IMR-90 (cell line): ENCODE results near the gene TPD52L2. TPM values are rescaled to one million over a fixed set of nuclear protein-coding genes. Genes with fewer than 3 reads are reported as not detected.
"Not testable (repeated sequence)": the region's sequence is repeated elsewhere in the genome, so short reads cannot be mapped to it uniquely, and the experiment has no call there.

Source experiments
- ATAC-seq: fragments of 200-7000 bp; cut with Tn5 transposase; 2 replicates; pipeline ENCODE4 v1.9.1; 2020; ENCODE audit warnings: low read depth, mild to moderate bottlenecking, moderate library complexity
- BruUV-seq: library from RNA; stranded (reverse); fragments of 400-500 nt; replicated peaks from 2 replicates; lab custom pipeline; 2021; lab: Mats Ljungman, UMichigan
- CTCF ChIA-PET: fragments of 300-600 bp; formaldehyde crosslinking; extraction: SDS; loops from one replicate; lab custom pipeline; 2021; ENCODE audit warnings: antibody characterized with exemption; lab: Yijun Ruan, JAX
- POLR2A ChIA-PET: fragments of 300-600 bp; sonication (Branson Sonifier 250); formaldehyde crosslinking; loops from one replicate; lab custom pipeline; 2022; ENCODE audit warnings: antibody characterized with exemption; ENCODE audit not compliant: unreplicated experiment; lab: Charles Lee
- DNase-seq: peaks from one replicate; pipeline ENCODE4 v3.0.0; 2013
- H2AFZ ChIP-seq: replicated peaks from 2 replicates; pipeline ENCODE3; 2013; ENCODE audit warnings: low read length, mild to moderate bottlenecking; ENCODE audit not compliant: poor library complexity
- H2AK5ac ChIP-seq: 2 replicates; pipeline ENCODE4 v1.6.1; 2013; ENCODE audit warnings: low read depth, low read length, inconsistent platforms
- H2AK9ac ChIP-seq: replicated peaks from 2 replicates; pipeline ENCODE3; 2013; ENCODE audit warnings: mild to moderate bottlenecking, low read depth, low read length, moderate library complexity; ENCODE audit not compliant: poor library complexity
- H2BK120ac ChIP-seq: 2 replicates; pipeline ENCODE4 v1.6.1; 2013; ENCODE audit warnings: low read depth, low read length, inconsistent platforms
- H2BK15ac ChIP-seq: 3 replicates; pipeline ENCODE4 v1.6.1; 2013; ENCODE audit warnings: low read depth, low read length, inconsistent platforms
- H2BK20ac ChIP-seq: 2 replicates; pipeline ENCODE4 v1.6.1; 2013; ENCODE audit warnings: low read depth, mild to moderate bottlenecking, inconsistent platforms, low read length, moderate library complexity
- H2BK5ac ChIP-seq: 2 replicates; pipeline ENCODE4 v1.6.1; 2013; ENCODE audit warnings: mild to moderate bottlenecking, low read depth, low read length, inconsistent platforms; ENCODE audit not compliant: poor library complexity, severe bottlenecking
- H3K14ac ChIP-seq: replicated peaks from 2 replicates; pipeline ENCODE4 v1.6.1; 2013; ENCODE audit warnings: low read depth, low read length, inconsistent platforms
- H3K18ac ChIP-seq: 2 replicates; pipeline ENCODE4 v1.6.1; 2013; ENCODE audit warnings: low read depth, low read length, control low read depth
- H3K23ac ChIP-seq: 2 replicates; pipeline ENCODE4 v1.6.1; 2013; ENCODE audit warnings: low read depth, low read length, inconsistent platforms
- H3K27ac ChIP-seq: 2 replicates; pipeline ENCODE4 v1.5.1; 2013; ENCODE audit warnings: mild to moderate bottlenecking, control low read depth, low read length; ENCODE audit not compliant: insufficient read depth
- H3K27me3 ChIP-seq: 2 replicates; pipeline ENCODE4 v1.6.1; 2013; ENCODE audit warnings: low read length; ENCODE audit not compliant: control insufficient read depth, insufficient read depth
- H3K36me3 ChIP-seq: 2 replicates; pipeline ENCODE4 v1.6.1; 2013; ENCODE audit warnings: low read length, mixed read lengths; ENCODE audit not compliant: control insufficient read depth, insufficient read depth
- H3K4ac ChIP-seq: 2 replicates; pipeline ENCODE4 v1.6.1; 2013; ENCODE audit warnings: low read depth, low read length, inconsistent platforms
- H3K4me1 ChIP-seq: 2 replicates; pipeline ENCODE4 v1.6.1; 2013; ENCODE audit warnings: low read length, mixed read lengths; ENCODE audit not compliant: control insufficient read depth, insufficient read depth
- H3K4me2 ChIP-seq: 2 replicates; pipeline ENCODE4 v1.6.1; 2013; ENCODE audit warnings: low read depth, mild to moderate bottlenecking, control low read depth, low read length, moderate library complexity
- H3K4me3 ChIP-seq: 2 replicates; pipeline ENCODE4 v1.5.1; 2013; ENCODE audit warnings: low read depth, mild to moderate bottlenecking, control low read depth, low read length, moderate library complexity; ENCODE audit not compliant: insufficient read depth
- H3K56ac ChIP-seq: 2 replicates; pipeline ENCODE4 v1.6.1; 2013; ENCODE audit warnings: low read length, inconsistent platforms; ENCODE audit not compliant: insufficient read depth; ENCODE audit errors: extremely low read depth
- H3K79me1 ChIP-seq, 2 experiments: 2 replicates each; pipeline ENCODE4 v1.6.1; 2013; ENCODE audit warnings: low read length in 2 of 2, inconsistent platforms in 1 of 2, low read depth in 1 of 2
- H3K9ac ChIP-seq: 2 replicates; pipeline ENCODE4 v1.6.1; 2013; ENCODE audit warnings: low read depth, low read length, control low read depth
- H3K9me1 ChIP-seq: 2 replicates; pipeline ENCODE4 v1.6.1; 2013; ENCODE audit warnings: low read length, inconsistent platforms; ENCODE audit not compliant: insufficient read depth
- H3K9me3 ChIP-seq: 2 replicates; pipeline ENCODE4 v1.6.1; 2013; ENCODE audit warnings: low read length; ENCODE audit not compliant: control insufficient read depth, insufficient read depth
- H4K20me1 ChIP-seq: 2 replicates; pipeline ENCODE4 v1.6.1; 2013; ENCODE audit warnings: low read length, inconsistent platforms; ENCODE audit not compliant: insufficient read depth
- H4K5ac ChIP-seq: 2 replicates; pipeline ENCODE4 v1.6.1; 2013; ENCODE audit warnings: mild to moderate bottlenecking, low read depth, low read length, control low read depth
- H4K8ac ChIP-seq, 2 experiments: 2 replicates each; pipeline ENCODE4 v1.6.1; 2013; ENCODE audit warnings: low read depth in 2 of 2, low read length in 2 of 2, control low read depth in 1 of 2, inconsistent platforms in 1 of 2
- H4K91ac ChIP-seq: 2 replicates; pipeline ENCODE4 v1.6.1; 2013; ENCODE audit warnings: low read depth, low read length, inconsistent platforms; ENCODE audit not compliant: insufficient read depth
- WGBS, 2 experiments: methylation state at CpG; one replicate each; pipeline versions ENCODE4 v1.1.5 to v1.1.7; 2013; ENCODE audit warnings: missing lambda C conversion rate in 2 of 2; ENCODE audit not compliant: insufficient read length in 1 of 2; ENCODE audit errors: extremely low coverage in 2 of 2; 5-methylcytosine and 5-hydroxymethylcytosine counted together
- dilution Hi-C: fragments of 300-500 bp; cut with HindIII; formaldehyde crosslinking; loops from one replicate; pipeline ENCODE4 v1.14.3; 2018; ENCODE audit warnings: low sequenced_read_pairs; ENCODE audit not compliant: unreplicated experiment
- in situ Hi-C: fragments of 300-500 bp; cut with MboI; formaldehyde crosslinking; loops from 3 replicates; pipeline ENCODE4 v1.14.3; 2019; ENCODE audit warnings: low sequenced_read_pairs, inconsistent platforms, mixed read lengths
- intact Hi-C: fragments of 100-400 bp; cut with micrococcal nuclease; formaldehyde crosslinking; loops from 2 replicates; pipeline ENCODE4 v1.10.0; 2022
- polyA plus RNA-seq, 3 experiments: library from polyadenylated mRNA; depleted of rRNA; stranded (reverse); fragments of >200 nt; gene quantifications; 2 replicates each; pipeline ENCODE4 v1.2.3, GENCODE V29; 2012; ENCODE audit warnings: low replicate concordance in 1 of 3
- total RNA-seq: library from RNA; depleted of rRNA; stranded (reverse); fragments of >200 nt; gene quantifications from 2 replicates; pipeline ENCODE4 v1.2.3, GENCODE V29; 2012

The TPD52L2 gene
- total and polyA plus RNA-seq, 2 of the 4 experiments (the other 2 are of a cell fraction) = 113 to 189 TPM

DNA sequence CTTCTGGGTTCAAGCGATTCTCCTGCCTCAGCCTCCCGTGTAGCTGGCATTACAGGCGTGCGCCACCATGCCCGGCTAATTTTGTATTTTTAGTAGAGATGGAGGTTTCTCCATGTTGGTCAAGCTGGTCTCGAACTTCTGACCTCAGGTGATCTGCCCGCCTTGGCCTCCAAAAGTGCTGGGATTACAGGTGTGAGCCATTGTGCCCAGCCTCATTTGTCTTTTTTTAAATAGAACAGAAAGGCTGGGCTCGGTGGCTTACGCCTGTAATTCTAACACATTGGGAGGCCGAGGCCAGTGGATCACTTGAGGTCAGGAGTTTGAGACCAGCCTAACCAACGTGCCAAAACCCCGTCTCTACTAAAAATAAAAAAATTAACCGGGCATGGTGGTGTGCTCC, 2.0 kb downstream of the TPD52L2 start:
- H4K5ac ChIP-seq, H2BK20ac ChIP-seq, intact Hi-C loops, H2BK15ac ChIP-seq, H2BK120ac ChIP-seq, H4K8ac ChIP-seq, H2AK5ac ChIP-seq, CTCF ChIA-PET, H3K4me2 ChIP-seq, dilution Hi-C loops, H3K18ac ChIP-seq, H3K9me1 ChIP-seq, H4K20me1 ChIP-seq, H2AK9ac ChIP-seq, H3K27ac ChIP-seq, H3K23ac ChIP-seq, BruUV-seq, H2BK5ac ChIP-seq, H3K27me3 ChIP-seq, H3K4ac ChIP-seq, H2AFZ ChIP-seq, H3K9me3 ChIP-seq, H3K4me1 ChIP-seq, H3K14ac ChIP-seq, H3K9ac ChIP-seq, H3K56ac ChIP-seq, H4K91ac ChIP-seq, DNase-seq, H3K4me3 ChIP-seq, ATAC-seq: not testable (repeated sequence)
- POLR2A ChIA-PET = interaction anchor here (0.6 kb wide), 1 partner anchor 145 kb away, joined by 3 read pairs; no protein-coding TSS in a partner anchor
- Histone ChIP-seq H3K36me3 (peaks cover 29% of the 10 kb centered on the region), H3K79me1 (peaks cover 18 to 61% of the 10 kb centered on the region in 2 experiments)
- WGBS, 2 experiments = 82% methylated on average over 3 of the region's 13 CpGs; no CpG with 5 or more reads in 1 of the 2 experiments
- in situ Hi-C loops = loop anchor here (10.0 kb wide), 2 partner anchors 162 to 332 kb away; partner anchors contain the start of genes ARFRP1, PTK6 and ZGPAT
